HepG2 (cell line): ENCODE data around the gene PLSCR4. TPM values are rescaled to one million over a fixed set of nuclear protein-coding genes. Genes with fewer than 3 reads are reported as not detected.

Source experiments
- ARID2 ChIP-seq: sonication (generic); formaldehyde crosslinking; IDR thresholded peaks from 2 replicates; pipeline ENCODE4 v1.8.1; 2022; ENCODE audit warnings: mild to moderate bottlenecking, missing genetic modification reagents, borderline replicate concordance
- FUBP1 ChIP-seq: sonication (generic); formaldehyde crosslinking; IDR thresholded peaks from 2 replicates; pipeline ENCODE4 v1.5.1; 2020; ENCODE audit warnings: missing genetic modification reagents, mild to moderate bottlenecking, borderline replicate concordance
- IKZF1 ChIP-seq: fragments of 450-650 bp; IDR thresholded peaks from 2 replicates; pipeline ENCODE4 v1.7.1; 2016
- LCORL ChIP-seq, 2 experiments: fragments of 450-650 bp in 1 of 2; sonication (generic) in 1 of 2; formaldehyde crosslinking in 1 of 2; IDR thresholded peaks; 2 replicates each; pipeline versions ENCODE4 v1.5.0 to v1.6.1; 2017 to 2020; ENCODE audit warnings: antibody characterized with exemption in 1 of 2, missing genetic modification reagents in 1 of 2
- MLLT10 ChIP-seq: sonication (generic); formaldehyde crosslinking; IDR thresholded peaks from 2 replicates; pipeline ENCODE4 v1.4.0; 2020; ENCODE audit warnings: missing genetic modification reagents
- MTF2 ChIP-seq: sonication (generic); formaldehyde crosslinking; IDR thresholded peaks from 2 replicates; pipeline ENCODE4 v1.5.0; 2020; ENCODE audit warnings: missing genetic modification reagents, borderline replicate concordance
- PTBP1 ChIP-seq: fragments of 200-400 bp; formaldehyde crosslinking; IDR thresholded peaks from 2 replicates; pipeline ENCODE4 v1.6.1; 2018; ENCODE audit warnings: low read length, low read depth; ENCODE audit not compliant: poor library complexity, severe bottlenecking
- RNF2 ChIP-seq: fragments of 450-650 bp; conservative IDR thresholded peaks from 2 replicates; pipeline ENCODE4 v1.6.1; 2016; ENCODE audit warnings: low read depth
- SMAD1 ChIP-seq: sonication (generic); formaldehyde crosslinking; IDR thresholded peaks from 2 replicates; pipeline ENCODE4 v1.4.0; 2020; ENCODE audit warnings: missing genetic modification reagents, low read depth, mild to moderate bottlenecking, borderline replicate concordance
- ZNF17 ChIP-seq: sonication (generic); formaldehyde crosslinking; IDR thresholded peaks from 2 replicates; pipeline ENCODE4 v1.5.0; 2020; ENCODE audit warnings: mild to moderate bottlenecking, missing genetic modification reagents
- ZNF275 ChIP-seq: sonication (generic); formaldehyde crosslinking; IDR thresholded peaks from 2 replicates; pipeline ENCODE4 v1.8.0; 2022; ENCODE audit warnings: missing genetic modification reagents, mild to moderate bottlenecking, inconsistent platforms, borderline replicate concordance
- ZNF567 ChIP-seq: sonication (generic); formaldehyde crosslinking; IDR thresholded peaks from 2 replicates; pipeline ENCODE4 v1.8.1; 2023; ENCODE audit warnings: mild to moderate bottlenecking, missing genetic modification reagents, borderline replicate concordance
- ZNF709 ChIP-seq: sonication (generic); formaldehyde crosslinking; IDR thresholded peaks from 2 replicates; pipeline ENCODE4 v1.5.0; 2020; ENCODE audit warnings: mild to moderate bottlenecking, missing genetic modification reagents
- ZNF784 ChIP-seq: sonication (generic); formaldehyde crosslinking; IDR thresholded peaks from 2 replicates; pipeline ENCODE4 v1.5.1; 2020; ENCODE audit warnings: missing genetic modification reagents, mild to moderate bottlenecking, borderline replicate concordance
- polyA plus RNA-seq, 8 experiments: library from polyadenylated mRNA; depleted of rRNA in 3 of 8; stranded (reverse) in 7 of 8; unstranded in 1 of 8; fragments of >200 nt; fragmentation: Illumina TruSeq in 4 of 8; extraction: Trizol in 4 of 8; gene quantifications; 2 replicates each; pipeline versions ENCODE4 v1.2.1 to v1.2.3, GENCODE V29; 2011 to 2016; ENCODE audit warnings: low read depth in 4 of 8, missing spikeins in 1 of 8, mixed read lengths in 1 of 8; ENCODE audit not compliant: insufficient read depth in 1 of 8
- total RNA-seq, 5 experiments: library from RNA; depleted of rRNA; stranded (reverse); fragments of >200 nt; fragmentation: Illumina TruSeq; extraction: Trizol; gene quantifications; 2 replicates each; pipeline ENCODE4 v1.2.3, GENCODE V29; 2016; ENCODE audit warnings: low read depth in 1 of 5
- TF ChIP-seq, protein P1 (sequence below): sonication (generic); formaldehyde crosslinking; IDR thresholded peaks from 2 replicates; pipeline ENCODE4 v1.4.0; 2020; ENCODE audit warnings: missing genetic modification reagents

Gene PLSCR4
- total and polyA plus RNA-seq, 2 of the 13 experiments (the other 11 are each of a cell fraction or from before 2014, with no cell fraction given) = 1.5 to 59.0 TPM

GRCh38 chr3:146160321-146160963, 90.5 kb downstream of the PLSCR4 start (continued):
- TF ChIP-seq ZNF784 (CRISPR knock-in tag) (no peak), MLLT10 (CRISPR knock-in tag) (no peak), MTF2 (CRISPR knock-in tag) (no peak), RNF2 (0 out of 2 replicates have a peak, but pooled peaks have one; percentile 46), ZNF275 (CRISPR knock-in tag) (0 out of 2 replicates have a peak, but pooled peaks have one; percentile 22), FUBP1 (no peak), ARID2 (CRISPR knock-in tag) (no peak), SMAD1 (no peak), IKZF1 (no peak), ZNF709 (no peak), ZNF17 (CRISPR knock-in tag) (no peak), ZNF567 (CRISPR knock-in tag) (no peak), PTBP1 (no peak), LCORL (IDR thresholded peaks at IDR 0.05) (no peak), LCORL (CRISPR knock-in tag; IDR thresholded peaks at IDR 0.05) (no peak)
- TF ChIP-seq, protein P1, sequence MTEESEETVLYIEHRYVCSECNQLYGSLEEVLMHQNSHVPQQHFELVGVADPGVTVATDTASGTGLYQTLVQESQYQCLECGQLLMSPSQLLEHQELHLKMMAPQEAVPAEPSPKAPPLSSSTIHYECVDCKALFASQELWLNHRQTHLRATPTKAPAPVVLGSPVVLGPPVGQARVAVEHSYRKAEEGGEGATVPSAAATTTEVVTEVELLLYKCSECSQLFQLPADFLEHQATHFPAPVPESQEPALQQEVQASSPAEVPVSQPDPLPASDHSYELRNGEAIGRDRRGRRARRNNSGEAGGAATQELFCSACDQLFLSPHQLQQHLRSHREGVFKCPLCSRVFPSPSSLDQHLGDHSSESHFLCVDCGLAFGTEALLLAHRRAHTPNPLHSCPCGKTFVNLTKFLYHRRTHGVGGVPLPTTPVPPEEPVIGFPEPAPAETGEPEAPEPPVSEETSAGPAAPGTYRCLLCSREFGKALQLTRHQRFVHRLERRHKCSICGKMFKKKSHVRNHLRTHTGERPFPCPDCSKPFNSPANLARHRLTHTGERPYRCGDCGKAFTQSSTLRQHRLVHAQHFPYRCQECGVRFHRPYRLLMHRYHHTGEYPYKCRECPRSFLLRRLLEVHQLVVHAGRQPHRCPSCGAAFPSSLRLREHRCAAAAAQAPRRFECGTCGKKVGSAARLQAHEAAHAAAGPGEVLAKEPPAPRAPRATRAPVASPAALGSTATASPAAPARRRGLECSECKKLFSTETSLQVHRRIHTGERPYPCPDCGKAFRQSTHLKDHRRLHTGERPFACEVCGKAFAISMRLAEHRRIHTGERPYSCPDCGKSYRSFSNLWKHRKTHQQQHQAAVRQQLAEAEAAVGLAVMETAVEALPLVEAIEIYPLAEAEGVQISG (CRISPR knock-in tag) = no peak
